Activated CD4-positive, alpha-beta T cell treated with anti-CD3 and anti-CD28 coated beads, Interleukin-2, amount 50 U/mL, for 48 hours (primary cell): ENCODE measurements around the gene KRT85.
A peak's percentile ranks its signal among the peaks of the same experiment; 100 is the strongest.

ENCODE experiments used
- DNase-seq, 2 experiments: peaks; one replicate each; pipeline ENCODE4 v3.0.0-alpha.2; 2020

Gene KRT85

GRCh38 chr12:52323001-52323400 is 44.3 kb downstream of the KRT85 start:
- no peak for DNase-seq

DNA sequence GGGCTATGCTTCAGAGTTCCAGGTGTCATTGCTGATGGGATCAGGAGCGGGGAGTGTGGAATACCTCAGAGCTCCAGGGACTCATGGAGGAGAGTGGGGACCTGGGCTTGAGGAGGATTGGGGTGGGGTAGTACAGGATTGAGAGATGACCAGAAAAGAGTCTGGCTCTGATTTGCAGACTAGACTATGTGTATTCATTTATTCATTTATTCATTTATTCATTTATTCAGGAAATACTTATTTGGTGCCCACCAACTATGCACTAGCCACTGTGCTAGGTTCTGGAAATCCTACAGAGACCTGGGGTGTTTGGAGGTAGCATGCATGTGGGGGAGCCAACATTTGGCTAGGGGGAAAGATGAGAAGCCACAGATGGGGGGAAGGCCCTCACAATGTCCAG is 45.2 kb downstream of the KRT85 start:
- no peak for DNase-seq

GRCh38 chr12:52321418-52321817 is 45.9 kb downstream of the KRT85 start:
- no peak for DNase-seq

GRCh38 chr12:52320784-52321400 is 46.4 kb downstream of the KRT85 start, which contains the start of gene KRT83:
Gene KRT83 (minus strand): TSS chr12:52321398. CDS start chr12:52321335, 63 bp downstream.
- no peak for DNase-seq

DNA sequence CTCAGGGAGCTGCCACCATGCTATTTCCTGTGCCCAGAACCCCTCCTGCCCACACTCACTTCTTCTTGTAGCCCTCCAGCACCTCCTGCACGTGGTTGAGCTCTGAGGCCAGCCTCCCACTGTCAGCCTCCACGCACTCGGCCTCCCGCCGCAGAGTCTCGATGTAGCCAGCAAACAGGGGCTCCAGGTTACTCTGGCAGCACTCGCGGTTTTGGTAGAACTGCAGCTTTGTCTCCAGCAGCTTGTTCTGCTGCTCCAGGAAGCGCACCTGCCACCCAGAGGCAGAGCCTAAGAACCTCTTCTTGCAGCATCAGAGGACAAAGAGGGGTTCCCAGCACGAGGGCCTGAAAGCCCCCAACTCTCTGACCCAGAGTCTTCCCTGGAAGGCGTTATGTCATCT is 48.2 kb downstream of the KRT85 start:
- no peak for DNase-seq

GRCh38 chr12:52318241-52318990 is 48.9 kb downstream of the KRT85 start:
- no peak for DNase-seq

DNA sequence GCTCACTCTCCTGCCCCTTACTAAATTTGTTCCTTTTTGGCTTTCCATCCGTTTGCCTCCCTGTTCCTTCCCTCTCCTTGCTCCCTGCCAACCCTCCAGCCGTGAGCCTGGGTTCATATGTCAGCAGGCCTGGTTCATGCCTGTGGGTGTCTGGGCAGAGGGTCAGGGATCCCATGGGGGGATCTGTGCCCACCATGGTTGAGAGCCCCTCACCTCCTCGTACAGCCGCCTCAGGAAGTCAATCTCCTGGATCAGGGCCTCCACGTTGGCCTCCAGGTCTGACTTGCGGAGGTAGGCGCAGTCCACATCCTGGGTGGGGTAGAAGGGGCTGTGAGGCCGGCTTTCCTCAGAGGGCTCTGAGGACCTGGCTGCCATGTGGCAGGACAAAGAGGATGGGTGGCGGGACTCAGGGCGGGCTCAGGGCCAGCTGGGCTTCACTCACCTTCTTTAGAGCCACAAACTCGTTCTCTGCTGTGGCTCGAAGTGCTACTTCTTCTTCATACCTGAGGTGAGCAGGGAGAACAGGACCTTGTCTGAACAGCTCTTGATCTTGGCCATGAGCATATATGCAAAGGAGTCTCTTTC is 49.7 kb downstream of the KRT85 start:
- DNase-seq, result no peak

GRCh38 chr12:52316701-52317100 is 50.6 kb downstream of the KRT85 start:
- no peak for DNase-seq

DNA sequence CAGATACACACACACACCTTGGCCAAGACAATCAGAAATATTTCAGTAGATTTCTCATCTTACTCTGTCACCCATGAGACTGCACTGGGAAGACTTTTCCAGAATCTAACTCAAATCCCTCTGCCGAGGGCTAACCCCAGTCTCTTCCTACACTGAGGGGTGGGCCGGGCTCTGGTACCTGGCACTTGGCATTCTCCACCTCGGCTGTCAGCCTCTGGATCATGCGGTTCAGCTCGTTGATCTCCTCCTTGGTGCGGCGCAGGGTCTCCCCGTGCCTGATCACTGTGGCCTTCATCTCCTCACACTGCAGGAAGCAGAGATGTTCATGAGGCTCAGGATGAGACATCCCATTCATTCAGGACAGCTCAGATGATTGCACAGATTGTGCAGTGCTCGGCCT is 51.0 kb downstream of the KRT85 start:
- DNase-seq, result no peak

DNA sequence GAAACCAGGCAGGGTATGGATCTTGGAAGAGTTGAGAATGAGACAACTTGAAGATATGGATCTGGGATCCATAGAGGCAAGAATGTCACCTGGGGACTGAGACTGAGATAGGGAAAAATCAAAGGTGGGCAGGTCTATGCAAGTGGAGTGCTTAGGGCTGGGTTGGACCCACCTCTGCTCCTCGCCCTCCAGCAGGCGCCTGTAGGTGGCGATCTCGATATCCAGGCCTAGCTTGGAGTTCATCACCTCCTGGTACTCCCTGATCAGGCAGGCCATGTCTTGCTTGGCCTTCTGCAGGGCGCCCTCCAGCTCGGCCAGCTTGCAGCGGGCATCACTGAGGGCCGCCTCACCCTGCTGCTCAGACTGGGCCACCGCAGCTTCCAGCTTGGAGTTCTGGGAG is 51.6 kb downstream of the KRT85 start:
- DNase-seq, result peak; percentile 40 to 51

- no peak for DNase-seq
Observed at GRCh38 chr12:52314511-52314910, 52.8 kb downstream of the KRT85 start.

GRCh38 chr12:52313926-52314325 is 53.4 kb downstream of the KRT85 start:
- no peak for DNase-seq

DNA sequence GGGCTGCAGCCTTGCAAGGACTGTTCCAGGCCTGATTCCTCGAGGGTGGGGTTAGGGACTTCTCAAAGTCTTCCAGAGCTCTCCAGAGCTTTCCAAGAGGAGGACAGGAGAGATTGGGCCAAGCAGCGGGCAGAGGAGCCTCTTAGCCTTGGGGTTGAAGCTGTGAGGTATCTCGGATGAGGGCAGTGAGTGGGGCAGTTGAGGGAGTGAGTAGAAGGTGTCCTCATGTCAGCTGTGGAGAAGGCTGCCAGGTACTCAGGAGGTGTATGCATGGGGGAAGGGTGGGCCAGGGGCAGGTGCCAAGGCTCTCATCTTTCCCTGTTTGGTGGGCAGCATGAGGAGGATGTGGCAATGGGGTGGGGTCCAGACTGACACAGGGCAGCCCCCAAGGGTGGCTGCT is 53.8 kb downstream of the KRT85 start:
- DNase-seq, result no peak

DNA sequence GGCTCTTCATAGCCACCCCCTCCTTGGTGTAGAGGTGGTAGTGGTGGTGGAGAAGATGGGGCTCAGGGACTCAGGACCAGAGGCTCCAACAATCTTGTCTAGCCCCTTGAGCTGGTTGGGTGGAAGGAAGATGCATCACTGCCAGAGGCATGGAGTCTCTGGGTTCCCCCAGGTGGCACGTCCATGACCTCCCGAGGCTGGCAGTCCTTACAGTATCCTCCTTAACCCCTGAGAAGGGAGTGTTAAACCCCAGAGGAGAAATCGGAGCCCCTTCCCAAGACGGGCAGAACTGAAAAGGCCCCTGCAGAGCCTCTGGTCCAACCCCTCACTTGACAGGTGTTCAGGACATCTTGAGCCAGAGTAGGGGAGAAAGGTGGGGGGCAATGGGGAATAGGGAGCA is 55.2 kb downstream of the KRT85 start:
- no peak for DNase-seq

DNA sequence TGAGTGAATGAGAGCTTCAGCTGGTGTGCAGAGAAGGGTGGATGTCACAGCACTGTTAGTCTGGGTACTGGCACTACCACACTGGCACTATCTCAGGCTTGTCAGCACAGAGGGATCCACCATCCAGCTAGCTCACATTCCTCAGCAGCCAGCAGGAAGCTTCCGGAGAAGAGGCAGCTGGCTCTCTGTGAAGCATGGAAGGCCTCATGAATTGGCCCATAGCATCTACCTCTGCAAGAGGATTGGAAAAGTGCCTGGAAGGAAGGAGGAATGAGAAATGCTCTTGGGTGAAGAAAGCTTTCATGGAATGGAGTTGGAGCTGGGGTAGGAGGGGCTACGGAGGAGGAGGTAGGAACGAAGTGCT is 56.0 kb downstream of the KRT85 start:
- no peak for DNase-seq

GRCh38 chr12:52310622-52311284 is 56.5 kb downstream of the KRT85 start:
- no peak for DNase-seq
